Kidney (tissue), 14 donors: ENCODE results near the gene GSX2. TPM values are rescaled to one million over a fixed set of nuclear protein-coding genes. Genes with fewer than 3 reads are reported as not detected.
A peak's percentile ranks its signal among the peaks of the same experiment; 100 is the strongest.

ENCODE experiments used
- DNase-seq, 5 donors: peaks; one replicate each; pipeline ENCODE4 v3.0.0-alpha.2; 2013 to 2020
- FAIRE-seq: peaks from 2 replicates; lab custom pipeline; 2012; peaks lifted over from hg19 to GRCh38; lab: Jason Lieb, UNC
- H3K27ac ChIP-seq, 2 donors: one replicate each; pipeline ENCODE4 v1.7.0; 2013; ENCODE audit warnings: low read depth in 2 of 2, low read length in 2 of 2, inconsistent platforms in 1 of 2
- H3K27me3 ChIP-seq: one replicate; pipeline ENCODE4 v1.7.1; 2013; ENCODE audit warnings: low read length, inconsistent platforms; ENCODE audit not compliant: control insufficient read depth, insufficient read depth
- H3K36me3 ChIP-seq, 3 donors: one replicate each; pipeline versions ENCODE4 v1.7.0 to v1.7.1; 2013; ENCODE audit warnings: low read length in 3 of 3, control low read depth in 1 of 3, inconsistent platforms in 1 of 3; ENCODE audit not compliant: insufficient read depth in 3 of 3, control insufficient read depth in 2 of 3
- H3K4me1 ChIP-seq, 3 donors: one replicate each; pipeline versions ENCODE4 v1.7.0 to v1.7.1; 2013; ENCODE audit warnings: low read length in 3 of 3, inconsistent platforms in 1 of 3, low read depth in 1 of 3; ENCODE audit not compliant: control insufficient read depth in 2 of 3, insufficient read depth in 2 of 3
- H3K4me3 ChIP-seq, 3 donors: one replicate each; pipeline versions ENCODE4 v1.7.0 to v1.8.1; 2013; ENCODE audit warnings: low read length in 3 of 3, control low read depth in 1 of 3, inconsistent platforms in 1 of 3
- H3K9ac ChIP-seq, 3 donors: one replicate each; pipeline versions ENCODE4 v1.7.0 to v1.7.1; 2013; ENCODE audit warnings: low read length in 3 of 3, control low read depth in 1 of 3, inconsistent platforms in 1 of 3
- H3K9me3 ChIP-seq, 3 donors: one replicate each; pipeline versions ENCODE4 v1.7.0 to v1.7.1; 2013; ENCODE audit warnings: low read length in 3 of 3, control low read depth in 1 of 3, inconsistent platforms in 1 of 3; ENCODE audit not compliant: control insufficient read depth in 2 of 3, insufficient read depth in 1 of 3
- CTCF ChIP-seq: IDR thresholded peaks from 3 replicates; pipeline ENCODE4 v1.5.1; 2012; ENCODE audit warnings: mild to moderate bottlenecking, moderate library complexity, borderline replicate concordance; ENCODE audit not compliant: insufficient read depth; ENCODE audit errors: extremely low read depth
- intact Hi-C: fragments of 100-400 bp; cut with DNase I; formaldehyde crosslinking; loops from one replicate; pipeline ENCODE4 v1.11.1; 2022
- polyA plus RNA-seq: library from polyadenylated mRNA; stranded (reverse); fragments of 350-450 nt; fragmentation: Illumina TruSeq; extraction: RNeasy Lipid Tissue Mini Kit (QIAGEN cat#74804); gene quantifications from one replicate; pipeline ENCODE4 v1.2.3, GENCODE V29; 2014; ENCODE audit warnings: low read depth, low replicate concordance; ENCODE audit not compliant: insufficient read depth
- total RNA-seq: library from RNA; stranded (reverse); fragmentation: NEBNext Ultra II Directional; extraction: Animal tissue kit (Norgen Biotek cat#: 25700); gene quantifications from one replicate; pipeline ENCODE4 v1.2.1, GENCODE V29; 2021
- donor health status: control.
- donor health status: control.
- donor health status: control.
- donor health status: control.
- donor health status: control.
- donor health status: DM: yes; HTN: yes; CAD: no.
- donor health status: Normal renal cell carcinoma (clear cell type).

GSX2 gene
- total and polyA plus RNA-seq, 2 donors from 2014 or later = not detected

- H3K9ac ChIP-seq = no peak overlapping the region
- FAIRE-seq (no peak), DNase-seq (no peak)
- no peak for TF ChIP-seq CTCF
- peaks cover 0 to 5% (median 2%) of the 10 kb centered on the region in 3 donors for H3K4me1 ChIP-seq
- H3K36me3 ChIP-seq = no peaks in the 10 kb centered on the region
- intact Hi-C loops = no loop called here
- no peak overlapping the region for H3K4me3 ChIP-seq
- peaks cover 89% of the 10 kb centered on the region for H3K27me3 ChIP-seq
- H3K27ac ChIP-seq = no peak overlapping the region
- H3K9me3 ChIP-seq = no peaks in the 10 kb centered on the region
These were observed 1.6 kb upstream of the GSX2 start for GRCh38 chr4:54098375-54098774.

GRCh38 chr4:54099287-54099747 is 646 bp upstream of the GSX2 start:
- Histone ChIP-seq H3K27me3 (peaks cover 82% of the 10 kb centered on the region), H3K36me3 (no peaks in the 10 kb centered on the region), H3K9ac (no peak overlapping the region), H3K4me3 (peak overlapping the region in 2 of 3 donors; percentile 17 to 23), H3K4me1 (peaks cover 0 to 5% (median 4%) of the 10 kb centered on the region in 3 donors), H3K27ac (no peak overlapping the region), H3K9me3 (no peaks in the 10 kb centered on the region)
- no peak for TF ChIP-seq CTCF
- intact Hi-C loops = no loop called here
- DNase-seq (peak in 1 of 5 donors; percentile 8), FAIRE-seq (no peak)

GRCh38 chr4:54100595-54101189 is 729 bp downstream of the GSX2 start:
- intact Hi-C loops = no loop called here
- H3K36me3 ChIP-seq = no peaks in the 10 kb centered on the region
- H3K27me3 ChIP-seq = peaks cover 82% of the 10 kb centered on the region
- H3K4me1 ChIP-seq = peaks cover 0 to 5% (median 4%) of the 10 kb centered on the region in 3 donors
- no peak for TF ChIP-seq CTCF
- H3K9ac ChIP-seq = no peak overlapping the region
- no peak overlapping the region for H3K27ac ChIP-seq
- peak in 1 of 5 donors; percentile 13 for DNase-seq
- peak overlapping the region in 1 of 3 donors; percentile 41 for H3K4me3 ChIP-seq
- no peaks in the 10 kb centered on the region for H3K9me3 ChIP-seq
- FAIRE-seq = no peak
